GM10248 (cell line): ENCODE results near the gene GSE1.

Experiments used
- CTCF ChIA-PET: fragments of 300-600 bp; sonication (Branson Sonifier 250); formaldehyde crosslinking; extraction: SDS; loops from one replicate; lab custom pipeline; 2021; ENCODE audit warnings: antibody characterized with exemption; lab: Yijun Ruan, JAX
- POLR2A ChIA-PET: fragments of 350-650 bp; sonication (Branson Sonifier 250); formaldehyde crosslinking; extraction: SDS; loops from one replicate; lab custom pipeline; 2020; ENCODE audit warnings: antibody characterized with exemption; lab: Yijun Ruan, JAX
- DNase-seq: peaks from one replicate; pipeline ENCODE4 v3.0.0; 2012; ENCODE audit errors: extremely low spot score
- CTCF ChIP-seq: IDR thresholded peaks from 2 replicates; pipeline ENCODE4 v1.5.1; 2012; ENCODE audit warnings: mild to moderate bottlenecking, low read depth; ENCODE audit errors: extremely low read depth, missing control alignments, control extremely low read depth

Gene GSE1

GRCh38 chr16:85623997-85624601 lies 11.0 kb downstream of the GSE1 start:
- no peak for TF ChIP-seq CTCF
- ChIA-PET POLR2A (no interaction called here), CTCF (interaction anchor here (0.7 to 8.3 kb wide), 4 partner anchors 8 to 95 kb away, joined by 3 to 67 read pairs (median 4); no protein-coding TSS in a partner anchor)
- DNase-seq, result no peak

GRCh38 chr16:85624646-85625045 lies 11.5 kb downstream of the GSE1 start:
- no peak for TF ChIP-seq CTCF
- POLR2A ChIA-PET, result no interaction called here

GRCh38 chr16:85625053-85625452 lies 11.9 kb downstream of the GSE1 start:
- ChIA-PET POLR2A (no interaction called here), CTCF (interaction anchor here (0.7 to 8.3 kb wide), 3 partner anchors 9 to 34 kb away, joined by 3 to 67 read pairs (median 4); no protein-coding TSS in a partner anchor)
- no peak for TF ChIP-seq CTCF
- DNase-seq, result no peak

More at GRCh38 chr16:85624646-85625045, 11.5 kb downstream of the GSE1 start:
- no peak for DNase-seq
- CTCF ChIA-PET, result interaction anchor here (0.7 to 8.3 kb wide), 4 partner anchors 9 to 94 kb away, joined by 3 to 67 read pairs (median 4); no protein-coding TSS in a partner anchor

GRCh38 chr16:85625485-85626117 lies 12.5 kb downstream of the GSE1 start:
- no peak for DNase-seq
- POLR2A ChIA-PET, result no interaction called here
- no peak for TF ChIP-seq CTCF

GRCh38 chr16:85626191-85626981 lies 13.3 kb downstream of the GSE1 start:
- ChIA-PET POLR2A (no interaction called here), CTCF (interaction anchor here (8.3 kb wide), 1 partner anchor 10 kb away, joined by 67 read pairs; no protein-coding TSS in a partner anchor)
- DNase-seq, result no peak
- no peak for TF ChIP-seq CTCF

More at GRCh38 chr16:85625485-85626117, 12.5 kb downstream of the GSE1 start:
- CTCF ChIA-PET, result interaction anchor here (8.3 kb wide), 1 partner anchor 10 kb away, joined by 67 read pairs; no protein-coding TSS in a partner anchor

- ChIA-PET CTCF (interaction anchor here (8.3 kb wide), 1 partner anchor 11 kb away, joined by 67 read pairs; no protein-coding TSS in a partner anchor), POLR2A (interaction anchor here (0.5 kb wide), 1 partner anchor 374 kb away, joined by 3 read pairs; no protein-coding TSS in a partner anchor)
- TF ChIP-seq CTCF, result no peak
- DNase-seq, result no peak
Observed at GRCh38 chr16:85627089-85627488, 14.0 kb downstream of the GSE1 start.
